Measurements from ENCODE around the gene MEX3B.

DNA sequence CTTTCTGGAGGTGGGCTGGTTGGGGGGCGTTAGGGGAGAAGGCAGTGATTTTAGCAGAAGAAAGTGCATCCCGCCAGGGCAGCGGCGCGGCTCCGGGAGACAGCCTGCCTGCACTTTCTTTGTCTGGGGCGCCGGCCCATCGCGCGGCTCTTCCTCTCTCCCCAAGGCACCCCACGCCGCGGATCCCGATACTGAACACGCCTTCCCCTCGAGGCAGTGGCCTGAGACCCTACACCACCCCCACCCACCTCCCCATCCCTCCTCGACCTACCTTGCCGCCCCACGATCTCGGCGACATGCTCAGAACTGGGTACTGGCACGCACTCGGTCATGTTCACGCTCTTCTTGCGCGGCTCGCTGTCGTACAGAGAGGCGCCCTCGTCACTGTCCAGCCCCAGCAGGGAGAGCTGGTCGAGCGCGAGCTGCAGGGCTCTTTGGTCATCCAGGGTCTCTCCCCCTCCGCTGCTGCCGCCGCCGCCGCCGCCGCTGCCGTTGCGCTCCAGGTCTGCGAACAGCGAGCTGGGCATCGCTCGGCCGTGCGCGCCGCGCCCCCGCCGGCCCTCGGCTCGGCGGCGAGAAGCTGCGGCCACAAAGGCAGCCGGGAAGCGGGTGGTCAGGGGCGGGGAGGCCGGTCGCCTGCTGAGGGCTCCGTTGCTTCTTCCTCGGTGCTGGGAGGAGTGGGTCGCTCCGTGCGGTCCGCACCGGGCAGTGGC, 483 bp downstream of the MEX3B start:
- TF ChIP-seq, protein P1, sequence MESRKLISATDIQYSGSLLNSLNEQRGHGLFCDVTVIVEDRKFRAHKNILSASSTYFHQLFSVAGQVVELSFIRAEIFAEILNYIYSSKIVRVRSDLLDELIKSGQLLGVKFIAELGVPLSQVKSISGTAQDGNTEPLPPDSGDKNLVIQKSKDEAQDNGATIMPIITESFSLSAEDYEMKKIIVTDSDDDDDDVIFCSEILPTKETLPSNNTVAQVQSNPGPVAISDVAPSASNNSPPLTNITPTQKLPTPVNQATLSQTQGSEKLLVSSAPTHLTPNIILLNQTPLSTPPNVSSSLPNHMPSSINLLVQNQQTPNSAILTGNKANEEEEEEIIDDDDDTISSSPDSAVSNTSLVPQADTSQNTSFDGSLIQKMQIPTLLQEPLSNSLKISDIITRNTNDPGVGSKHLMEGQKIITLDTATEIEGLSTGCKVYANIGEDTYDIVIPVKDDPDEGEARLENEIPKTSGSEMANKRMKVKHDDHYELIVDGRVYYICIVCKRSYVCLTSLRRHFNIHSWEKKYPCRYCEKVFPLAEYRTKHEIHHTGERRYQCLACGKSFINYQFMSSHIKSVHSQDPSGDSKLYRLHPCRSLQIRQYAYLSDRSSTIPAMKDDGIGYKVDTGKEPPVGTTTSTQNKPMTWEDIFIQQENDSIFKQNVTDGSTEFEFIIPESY (IDR thresholded peaks at IDR 0.05; ENCODE audit: borderline replicate concordance, low read depth), result no peak
- no peak; the same call in 1 of the 2 replicates for TF ChIP-seq MXI1 (IDR thresholded peaks at IDR 0.05; ENCODE audit: low read depth, low read length)
- TF ChIP-seq, protein P2, sequence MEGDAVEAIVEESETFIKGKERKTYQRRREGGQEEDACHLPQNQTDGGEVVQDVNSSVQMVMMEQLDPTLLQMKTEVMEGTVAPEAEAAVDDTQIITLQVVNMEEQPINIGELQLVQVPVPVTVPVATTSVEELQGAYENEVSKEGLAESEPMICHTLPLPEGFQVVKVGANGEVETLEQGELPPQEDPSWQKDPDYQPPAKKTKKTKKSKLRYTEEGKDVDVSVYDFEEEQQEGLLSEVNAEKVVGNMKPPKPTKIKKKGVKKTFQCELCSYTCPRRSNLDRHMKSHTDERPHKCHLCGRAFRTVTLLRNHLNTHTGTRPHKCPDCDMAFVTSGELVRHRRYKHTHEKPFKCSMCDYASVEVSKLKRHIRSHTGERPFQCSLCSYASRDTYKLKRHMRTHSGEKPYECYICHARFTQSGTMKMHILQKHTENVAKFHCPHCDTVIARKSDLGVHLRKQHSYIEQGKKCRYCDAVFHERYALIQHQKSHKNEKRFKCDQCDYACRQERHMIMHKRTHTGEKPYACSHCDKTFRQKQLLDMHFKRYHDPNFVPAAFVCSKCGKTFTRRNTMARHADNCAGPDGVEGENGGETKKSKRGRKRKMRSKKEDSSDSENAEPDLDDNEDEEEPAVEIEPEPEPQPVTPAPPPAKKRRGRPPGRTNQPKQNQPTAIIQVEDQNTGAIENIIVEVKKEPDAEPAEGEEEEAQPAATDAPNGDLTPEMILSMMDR (IDR thresholded peaks at IDR 0.05), result no peak
- no peak for TF ChIP-seq EZH2phosphoT487 (IDR thresholded peaks at IDR 0.05; ENCODE audit: borderline replicate concordance, low read depth)
- no peak for TF ChIP-seq EP300 (IDR thresholded peaks at IDR 0.05; ENCODE audit: borderline replicate concordance in 1 of 2, low read depth in 1 of 2, low read length in 1 of 2)
- no peak for TF ChIP-seq JUND (IDR thresholded peaks at IDR 0.05)
- no peak for TF ChIP-seq SMC3 (IDR thresholded peaks at IDR 0.05; ENCODE audit: low read depth, low read length)
- TF ChIP-seq SIN3A (IDR thresholded peaks at IDR 0.05; ENCODE audit: borderline replicate concordance, low read depth, low read length), result no peak
- TF ChIP-seq, protein P3, sequence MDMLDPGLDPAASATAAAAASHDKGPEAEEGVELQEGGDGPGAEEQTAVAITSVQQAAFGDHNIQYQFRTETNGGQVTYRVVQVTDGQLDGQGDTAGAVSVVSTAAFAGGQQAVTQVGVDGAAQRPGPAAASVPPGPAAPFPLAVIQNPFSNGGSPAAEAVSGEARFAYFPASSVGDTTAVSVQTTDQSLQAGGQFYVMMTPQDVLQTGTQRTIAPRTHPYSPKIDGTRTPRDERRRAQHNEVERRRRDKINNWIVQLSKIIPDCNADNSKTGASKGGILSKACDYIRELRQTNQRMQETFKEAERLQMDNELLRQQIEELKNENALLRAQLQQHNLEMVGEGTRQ (IDR thresholded peaks at IDR 0.05; ENCODE audit: borderline replicate concordance, low read depth, low read length), result no peak
- no peak for TF ChIP-seq CHD2 (IDR thresholded peaks at IDR 0.05; ENCODE audit: low read length, partially characterized antibody)
- TF ChIP-seq, protein P4, sequence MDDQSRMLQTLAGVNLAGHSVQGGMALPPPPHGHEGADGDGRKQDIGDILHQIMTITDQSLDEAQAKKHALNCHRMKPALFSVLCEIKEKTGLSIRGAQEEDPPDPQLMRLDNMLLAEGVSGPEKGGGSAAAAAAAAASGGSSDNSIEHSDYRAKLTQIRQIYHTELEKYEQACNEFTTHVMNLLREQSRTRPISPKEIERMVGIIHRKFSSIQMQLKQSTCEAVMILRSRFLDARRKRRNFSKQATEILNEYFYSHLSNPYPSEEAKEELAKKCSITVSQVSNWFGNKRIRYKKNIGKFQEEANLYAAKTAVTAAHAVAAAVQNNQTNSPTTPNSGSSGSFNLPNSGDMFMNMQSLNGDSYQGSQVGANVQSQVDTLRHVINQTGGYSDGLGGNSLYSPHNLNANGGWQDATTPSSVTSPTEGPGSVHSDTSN (IDR thresholded peaks at IDR 0.05), result no peak
